Transverse colon (tissue), 4 donors: ENCODE data around the gene PTGR2. TPM values are rescaled to one million over a fixed set of nuclear protein-coding genes. Genes with fewer than 3 reads are reported as not detected.
"Not testable (repeated sequence)": the region's sequence is repeated elsewhere in the genome, so short reads cannot be mapped to it uniquely, and the experiment has no call there.

Source experiments
- DNase-seq: peaks from one replicate; pipeline ENCODE4 v3.0.0-alpha.2; 2019
- H3K27ac ChIP-seq, 4 donors: fragments of 200-600 bp; sonication (generic); 2 replicates each; pipeline ENCODE4 v1.5.1; 2016 to 2018; ENCODE audit warnings: inconsistent platforms in 4 of 4
- H3K27me3 ChIP-seq: fragments of 200-600 bp; sonication (generic); 2 replicates; pipeline ENCODE4 v1.5.1; 2017; ENCODE audit warnings: inconsistent platforms
- H3K36me3 ChIP-seq, 4 donors: fragments of 200-600 bp; sonication (generic); 2 replicates each; pipeline ENCODE4 v1.5.1; 2017 to 2019; ENCODE audit warnings: inconsistent platforms in 4 of 4
- H3K4me1 ChIP-seq, 4 donors: fragments of 200-600 bp; sonication (generic); 2 replicates each; pipeline ENCODE4 v1.5.1; 2017 to 2020; ENCODE audit warnings: inconsistent platforms in 4 of 4
- H3K4me3 ChIP-seq, 4 donors: fragments of 200-600 bp; sonication (generic); 1 replicate in 1 of 4; 2 replicates in 3 of 4; pipeline versions ENCODE4 v1.5.1 to v1.6.1; 2017 to 2019; ENCODE audit warnings: inconsistent platforms in 4 of 4
- H3K9me3 ChIP-seq, 2 donors: fragments of 200-600 bp; sonication (generic); 2 replicates each; pipeline ENCODE4 v1.5.1; 2017 to 2019; ENCODE audit warnings: inconsistent platforms in 2 of 2
- CTCF ChIP-seq, 5 experiments: fragments of 200-600 bp in 3 of 5; fragments of 450-650 bp in 2 of 5; sonication (generic) in 3 of 5; IDR thresholded peaks; 1 replicate in 2 of 5; 2 replicates in 3 of 5; pipeline ENCODE4 v1.5.1; 2016 to 2017; ENCODE audit warnings: antibody characterized with exemption in 5 of 5, inconsistent platforms in 3 of 5, mild to moderate bottlenecking in 2 of 5, moderate library complexity in 1 of 5
- EP300 ChIP-seq: sonication (generic); formaldehyde crosslinking; IDR thresholded peaks from one replicate; pipeline ENCODE4 v1.6.1; 2017; ENCODE audit warnings: antibody characterized with exemption, low read depth
- POLR2A ChIP-seq: fragments of 450-650 bp; IDR thresholded peaks from one replicate; pipeline ENCODE4 v1.6.1; 2016; ENCODE audit warnings: antibody characterized with exemption, mild to moderate bottlenecking, moderate library complexity
- POLR2AphosphoS5 ChIP-seq, 3 donors: sonication (generic); formaldehyde crosslinking; IDR thresholded peaks; one replicate each; pipeline ENCODE4 v1.6.1; 2016; ENCODE audit warnings: antibody characterized with exemption in 3 of 3
- WGBS, 2 donors: methylation state at CpG; one replicate each; pipeline ENCODE4 v1.1.5; 2018; ENCODE audit warnings: low coverage in 1 of 2; 5-methylcytosine and 5-hydroxymethylcytosine counted together
- in situ Hi-C, 4 donors: fragments of 200-750 bp; cut with MboI; loops; one replicate each; pipeline versions ENCODE4 v1.15.0 to v1.15.1; 2017; ENCODE audit warnings: low sequenced_read_pairs in 3 of 4, low pct_ligation_motif_present in 1 of 4, low pct_unique_long_range_greater_than_20kb in 1 of 4
- intact Hi-C: fragments of 100-400 bp; cut with DNase I; formaldehyde crosslinking; loops from one replicate; pipeline ENCODE4 v1.15.1; 2023; ENCODE audit warnings: low total_unique reads
- total RNA-seq, 4 donors: library from RNA; depleted of rRNA; stranded (reverse); fragments of >200 nt; gene quantifications; one replicate each; pipeline ENCODE4 v1.1.0, GENCODE V29; 2016

Gene PTGR2
- total RNA-seq, 4 donors from 2014 or later: 1.8 to 15.8 (median 10.8) TPM

GRCh38 chr14:73863209-73863608, 11.6 kb downstream of the PTGR2 start:
- Histone ChIP-seq H3K9me3 (no peaks in the 10 kb centered on the region), H3K4me1 (no peaks in the 10 kb centered on the region), H3K36me3 (peaks cover 0 to 15% (median 4%) of the 10 kb centered on the region in 4 donors), H3K4me3 (no peak overlapping the region), H3K27ac (no peak overlapping the region), H3K27me3 (no peaks in the 10 kb centered on the region)
- DNase-seq: no peak
- intact Hi-C loops (no loop called here), in situ Hi-C loops (no loop called here)
- WGBS, 2 donors: 94 to 95% methylated on average over 2 of the region's 2 CpGs
- no peak for TF ChIP-seq CTCF (IDR thresholded peaks at IDR 0.05)
- TF ChIP-seq POLR2A: no peak
- TF ChIP-seq EP300: no peak
- TF ChIP-seq POLR2AphosphoS5 (IDR thresholded peaks at IDR 0.05): no peak

GRCh38 chr14:73865534-73866113, 14.0 kb downstream of the PTGR2 start:
- Histone ChIP-seq H3K4me1 (no peaks in the 10 kb centered on the region), H3K4me3 (no peak overlapping the region), H3K27ac (no peak overlapping the region), H3K9me3 (no peaks in the 10 kb centered on the region), H3K36me3 (peaks cover 0 to 10% (median 4%) of the 10 kb centered on the region in 4 donors), H3K27me3 (no peaks in the 10 kb centered on the region)
- 73 to 78% methylated on average over 8 of the region's 8 CpGs for WGBS, 2 donors
- in situ Hi-C loops: no loop called here
- DNase-seq: no peak
- no peak for TF ChIP-seq EP300
- TF ChIP-seq CTCF (IDR thresholded peaks at IDR 0.05): no peak
- TF ChIP-seq POLR2AphosphoS5 (IDR thresholded peaks at IDR 0.05): no peak
- TF ChIP-seq POLR2A: no peak
- intact Hi-C loops: no loop called here

- H3K4me3 ChIP-seq, in situ Hi-C loops, H3K9me3 ChIP-seq, H3K27ac ChIP-seq, H3K4me1 ChIP-seq, DNase-seq, H3K27me3 ChIP-seq, intact Hi-C loops, H3K36me3 ChIP-seq: not testable (repeated sequence)
- 94 to 96% methylated on average over 11 of the region's 11 CpGs for WGBS, 2 donors
Observed at GRCh38 chr14:73869754-73870153, 18.1 kb downstream of the PTGR2 start.

- no peak for DNase-seq
- peaks cover 0 to 4% (median 1%) of the 10 kb centered on the region in 4 donors for H3K4me1 ChIP-seq
- in situ Hi-C loops (no loop called here), intact Hi-C loops (no loop called here)
- H3K27ac ChIP-seq: no peak overlapping the region
- H3K27me3 ChIP-seq: no peaks in the 10 kb centered on the region
- no peak for TF ChIP-seq CTCF (IDR thresholded peaks at IDR 0.05)
- no peak for TF ChIP-seq POLR2A
- TF ChIP-seq POLR2AphosphoS5 (IDR thresholded peaks at IDR 0.05): no peak
- no peak for TF ChIP-seq EP300
- no peaks in the 10 kb centered on the region for H3K36me3 ChIP-seq
- 88 to 99% methylated on average over 2 of the region's 2 CpGs for WGBS, 2 donors
- no peak overlapping the region for H3K4me3 ChIP-seq
- no peaks in the 10 kb centered on the region for H3K9me3 ChIP-seq
Observed at GRCh38 chr14:73870525-73871235, 19.0 kb downstream of the PTGR2 start.
